Astrocyte (in vitro differentiated cells and primary cell): ENCODE data around the gene LDLRAD4.

ENCODE experiments used
- EZH2 ChIP-seq: IDR thresholded peaks from 2 replicates; pipeline ENCODE4 v1.6.1; 2012; ENCODE audit warnings: mild to moderate bottlenecking, low read length, inconsistent platforms; ENCODE audit not compliant: insufficient read depth
- TF ChIP-seq, protein P1 (sequence below): IDR thresholded peaks from 2 replicates; pipeline ENCODE4 v1.5.1; 2011; ENCODE audit warnings: low read depth, mild to moderate bottlenecking, inconsistent platforms, low read length, moderate library complexity; ENCODE audit not compliant: insufficient read depth

- TF ChIP-seq, protein P1, sequence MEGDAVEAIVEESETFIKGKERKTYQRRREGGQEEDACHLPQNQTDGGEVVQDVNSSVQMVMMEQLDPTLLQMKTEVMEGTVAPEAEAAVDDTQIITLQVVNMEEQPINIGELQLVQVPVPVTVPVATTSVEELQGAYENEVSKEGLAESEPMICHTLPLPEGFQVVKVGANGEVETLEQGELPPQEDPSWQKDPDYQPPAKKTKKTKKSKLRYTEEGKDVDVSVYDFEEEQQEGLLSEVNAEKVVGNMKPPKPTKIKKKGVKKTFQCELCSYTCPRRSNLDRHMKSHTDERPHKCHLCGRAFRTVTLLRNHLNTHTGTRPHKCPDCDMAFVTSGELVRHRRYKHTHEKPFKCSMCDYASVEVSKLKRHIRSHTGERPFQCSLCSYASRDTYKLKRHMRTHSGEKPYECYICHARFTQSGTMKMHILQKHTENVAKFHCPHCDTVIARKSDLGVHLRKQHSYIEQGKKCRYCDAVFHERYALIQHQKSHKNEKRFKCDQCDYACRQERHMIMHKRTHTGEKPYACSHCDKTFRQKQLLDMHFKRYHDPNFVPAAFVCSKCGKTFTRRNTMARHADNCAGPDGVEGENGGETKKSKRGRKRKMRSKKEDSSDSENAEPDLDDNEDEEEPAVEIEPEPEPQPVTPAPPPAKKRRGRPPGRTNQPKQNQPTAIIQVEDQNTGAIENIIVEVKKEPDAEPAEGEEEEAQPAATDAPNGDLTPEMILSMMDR: no peak
- TF ChIP-seq EZH2: no peak
These were observed 188.9 kb downstream of the LDLRAD4 start for GRCh38 chr18:13407484-13407883.
